A549 (cell line): ENCODE results near the gene ANKRD10.

ENCODE experiments used
- CEBPB ChIP-seq, 2 experiments: fragments of >200 bp in 1 of 2; sonication (Bioruptor Twin) in 1 of 2; formaldehyde crosslinking in 1 of 2; IDR thresholded peaks; 2 replicates each; pipeline ENCODE4 v1.6.1; 2012 to 2016
- JUNB ChIP-seq: fragments of >200 bp; sonication (Bioruptor Twin); formaldehyde crosslinking; IDR thresholded peaks from 2 replicates; pipeline ENCODE4 v1.6.1; 2016
- POLR2A ChIP-seq: IDR thresholded peaks from 2 replicates; pipeline ENCODE4 v1.6.1; 2012; ENCODE audit warnings: mild to moderate bottlenecking, low read length
- RNF2 ChIP-seq: fragments of 200-600 bp; sonication (generic); IDR thresholded peaks from 2 replicates; pipeline ENCODE4 v1.6.1; 2016; ENCODE audit warnings: low read depth, mild to moderate bottlenecking, antibody characterized with exemption, moderate library complexity, borderline replicate concordance
- TF ChIP-seq, protein P1 (sequence below): fragments of 150-350 bp; IDR thresholded peaks from 2 replicates; pipeline ENCODE4 v1.6.1; 2014; ENCODE audit warnings: low read depth, mild to moderate bottlenecking, low read length
- TF ChIP-seq, protein P2 (sequence below): fragments of 200-600 bp; sonication (generic); IDR thresholded peaks from 2 replicates; pipeline ENCODE4 v1.6.1; 2016; ENCODE audit warnings: antibody characterized with exemption, mild to moderate bottlenecking, moderate library complexity
- TF ChIP-seq, protein P3 (sequence below): fragments of 250-450 bp; sonication (Bioruptor Pico); IDR thresholded peaks from 2 replicates; pipeline ENCODE4 v1.5.0; 2021; ENCODE audit warnings: mild to moderate bottlenecking, moderate library complexity, borderline replicate concordance
- TF ChIP-seq, protein P4 (sequence below): fragments of >200 bp; sonication (Bioruptor Twin); formaldehyde crosslinking; IDR thresholded peaks from 3 replicates; pipeline ENCODE4 v1.5.1; 2016

DNA sequence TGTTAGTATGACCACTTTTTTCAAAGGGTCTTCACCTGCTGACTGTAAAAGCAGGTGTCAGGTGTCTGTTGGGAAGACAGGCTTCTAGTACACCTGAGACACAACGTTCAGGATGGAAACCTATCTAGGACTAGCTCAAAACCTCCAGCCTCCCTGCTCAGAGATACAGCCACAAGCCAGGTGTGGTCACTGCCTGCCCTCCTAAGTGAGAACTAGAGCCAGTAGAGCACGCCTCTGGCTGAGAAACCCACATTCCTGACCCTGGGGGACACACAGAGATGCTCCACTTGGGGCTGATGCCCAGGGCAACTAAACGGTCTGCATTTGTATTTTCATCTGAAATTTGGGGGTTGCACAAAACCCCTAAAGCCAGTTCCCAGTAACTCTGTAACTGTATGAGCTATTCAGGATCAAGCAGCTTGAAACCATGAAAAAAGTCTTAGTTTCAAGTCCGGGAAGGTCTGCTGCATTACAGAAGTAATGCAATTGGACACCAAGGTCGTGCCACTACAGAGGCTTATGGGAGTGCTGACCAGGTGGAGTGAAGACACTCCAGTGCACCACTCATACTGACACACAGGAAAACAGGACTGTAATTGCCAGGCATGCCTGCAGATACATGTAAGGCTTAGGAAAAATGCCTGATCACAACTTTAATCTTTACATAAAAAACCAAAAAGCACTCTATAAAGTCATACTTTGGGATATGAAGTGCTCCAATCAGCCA is 27.8 kb downstream of the ANKRD10 start:
- TF ChIP-seq, protein P1, sequence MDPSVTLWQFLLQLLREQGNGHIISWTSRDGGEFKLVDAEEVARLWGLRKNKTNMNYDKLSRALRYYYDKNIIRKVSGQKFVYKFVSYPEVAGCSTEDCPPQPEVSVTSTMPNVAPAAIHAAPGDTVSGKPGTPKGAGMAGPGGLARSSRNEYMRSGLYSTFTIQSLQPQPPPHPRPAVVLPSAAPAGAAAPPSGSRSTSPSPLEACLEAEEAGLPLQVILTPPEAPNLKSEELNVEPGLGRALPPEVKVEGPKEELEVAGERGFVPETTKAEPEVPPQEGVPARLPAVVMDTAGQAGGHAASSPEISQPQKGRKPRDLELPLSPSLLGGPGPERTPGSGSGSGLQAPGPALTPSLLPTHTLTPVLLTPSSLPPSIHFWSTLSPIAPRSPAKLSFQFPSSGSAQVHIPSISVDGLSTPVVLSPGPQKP, result no peak
- no peak for TF ChIP-seq JUNB
- TF ChIP-seq, protein P2, sequence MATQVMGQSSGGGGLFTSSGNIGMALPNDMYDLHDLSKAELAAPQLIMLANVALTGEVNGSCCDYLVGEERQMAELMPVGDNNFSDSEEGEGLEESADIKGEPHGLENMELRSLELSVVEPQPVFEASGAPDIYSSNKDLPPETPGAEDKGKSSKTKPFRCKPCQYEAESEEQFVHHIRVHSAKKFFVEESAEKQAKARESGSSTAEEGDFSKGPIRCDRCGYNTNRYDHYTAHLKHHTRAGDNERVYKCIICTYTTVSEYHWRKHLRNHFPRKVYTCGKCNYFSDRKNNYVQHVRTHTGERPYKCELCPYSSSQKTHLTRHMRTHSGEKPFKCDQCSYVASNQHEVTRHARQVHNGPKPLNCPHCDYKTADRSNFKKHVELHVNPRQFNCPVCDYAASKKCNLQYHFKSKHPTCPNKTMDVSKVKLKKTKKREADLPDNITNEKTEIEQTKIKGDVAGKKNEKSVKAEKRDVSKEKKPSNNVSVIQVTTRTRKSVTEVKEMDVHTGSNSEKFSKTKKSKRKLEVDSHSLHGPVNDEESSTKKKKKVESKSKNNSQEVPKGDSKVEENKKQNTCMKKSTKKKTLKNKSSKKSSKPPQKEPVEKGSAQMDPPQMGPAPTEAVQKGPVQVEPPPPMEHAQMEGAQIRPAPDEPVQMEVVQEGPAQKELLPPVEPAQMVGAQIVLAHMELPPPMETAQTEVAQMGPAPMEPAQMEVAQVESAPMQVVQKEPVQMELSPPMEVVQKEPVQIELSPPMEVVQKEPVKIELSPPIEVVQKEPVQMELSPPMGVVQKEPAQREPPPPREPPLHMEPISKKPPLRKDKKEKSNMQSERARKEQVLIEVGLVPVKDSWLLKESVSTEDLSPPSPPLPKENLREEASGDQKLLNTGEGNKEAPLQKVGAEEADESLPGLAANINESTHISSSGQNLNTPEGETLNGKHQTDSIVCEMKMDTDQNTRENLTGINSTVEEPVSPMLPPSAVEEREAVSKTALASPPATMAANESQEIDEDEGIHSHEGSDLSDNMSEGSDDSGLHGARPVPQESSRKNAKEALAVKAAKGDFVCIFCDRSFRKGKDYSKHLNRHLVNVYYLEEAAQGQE, result no peak
- TF ChIP-seq POLR2A, result no peak
- TF ChIP-seq, protein P3, sequence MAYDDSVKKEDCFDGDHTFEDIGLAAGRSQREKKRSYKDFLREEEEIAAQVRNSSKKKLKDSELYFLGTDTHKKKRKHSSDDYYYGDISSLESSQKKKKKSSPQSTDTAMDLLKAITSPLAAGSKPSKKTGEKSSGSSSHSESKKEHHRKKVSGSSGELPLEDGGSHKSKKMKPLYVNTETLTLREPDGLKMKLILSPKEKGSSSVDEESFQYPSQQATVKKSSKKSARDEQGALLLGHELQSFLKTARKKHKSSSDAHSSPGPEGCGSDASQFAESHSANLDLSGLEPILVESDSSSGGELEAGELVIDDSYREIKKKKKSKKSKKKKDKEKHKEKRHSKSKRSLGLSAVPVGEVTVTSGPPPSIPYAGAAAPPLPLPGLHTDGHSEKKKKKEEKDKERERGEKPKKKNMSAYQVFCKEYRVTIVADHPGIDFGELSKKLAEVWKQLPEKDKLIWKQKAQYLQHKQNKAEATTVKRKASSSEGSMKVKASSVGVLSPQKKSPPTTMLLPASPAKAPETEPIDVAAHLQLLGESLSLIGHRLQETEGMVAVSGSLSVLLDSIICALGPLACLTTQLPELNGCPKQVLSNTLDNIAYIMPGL (CRISPR knock-in tag), result no peak
- TF ChIP-seq RNF2, result no peak
- TF ChIP-seq, protein P4, sequence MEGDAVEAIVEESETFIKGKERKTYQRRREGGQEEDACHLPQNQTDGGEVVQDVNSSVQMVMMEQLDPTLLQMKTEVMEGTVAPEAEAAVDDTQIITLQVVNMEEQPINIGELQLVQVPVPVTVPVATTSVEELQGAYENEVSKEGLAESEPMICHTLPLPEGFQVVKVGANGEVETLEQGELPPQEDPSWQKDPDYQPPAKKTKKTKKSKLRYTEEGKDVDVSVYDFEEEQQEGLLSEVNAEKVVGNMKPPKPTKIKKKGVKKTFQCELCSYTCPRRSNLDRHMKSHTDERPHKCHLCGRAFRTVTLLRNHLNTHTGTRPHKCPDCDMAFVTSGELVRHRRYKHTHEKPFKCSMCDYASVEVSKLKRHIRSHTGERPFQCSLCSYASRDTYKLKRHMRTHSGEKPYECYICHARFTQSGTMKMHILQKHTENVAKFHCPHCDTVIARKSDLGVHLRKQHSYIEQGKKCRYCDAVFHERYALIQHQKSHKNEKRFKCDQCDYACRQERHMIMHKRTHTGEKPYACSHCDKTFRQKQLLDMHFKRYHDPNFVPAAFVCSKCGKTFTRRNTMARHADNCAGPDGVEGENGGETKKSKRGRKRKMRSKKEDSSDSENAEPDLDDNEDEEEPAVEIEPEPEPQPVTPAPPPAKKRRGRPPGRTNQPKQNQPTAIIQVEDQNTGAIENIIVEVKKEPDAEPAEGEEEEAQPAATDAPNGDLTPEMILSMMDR, result no peak
- no peak for TF ChIP-seq CEBPB (IDR thresholded peaks at IDR 0.05)
